OCI-LY7 (cell line): ENCODE results near the gene SALL1.

ENCODE experiments used
- EZH2phosphoT487 ChIP-seq: fragments of 200-600 bp; sonication (generic); IDR thresholded peaks from 2 replicates; pipeline ENCODE4 v1.6.1; 2018; ENCODE audit warnings: low read depth, borderline replicate concordance, mild to moderate bottlenecking, mixed run types, antibody characterized with exemption, low read length, moderate library complexity, mixed read lengths
- TF ChIP-seq, protein P1 (sequence below): fragments of 200-600 bp; sonication (generic); conservative IDR thresholded peaks from 2 replicates; pipeline ENCODE4 v1.5.1; 2014; ENCODE audit warnings: mild to moderate bottlenecking, antibody characterized with exemption, low read length, moderate library complexity, mixed read lengths

GRCh38 chr16:51166091-51166490 is 15.0 kb upstream of the SALL1 start:
- TF ChIP-seq, protein P1, sequence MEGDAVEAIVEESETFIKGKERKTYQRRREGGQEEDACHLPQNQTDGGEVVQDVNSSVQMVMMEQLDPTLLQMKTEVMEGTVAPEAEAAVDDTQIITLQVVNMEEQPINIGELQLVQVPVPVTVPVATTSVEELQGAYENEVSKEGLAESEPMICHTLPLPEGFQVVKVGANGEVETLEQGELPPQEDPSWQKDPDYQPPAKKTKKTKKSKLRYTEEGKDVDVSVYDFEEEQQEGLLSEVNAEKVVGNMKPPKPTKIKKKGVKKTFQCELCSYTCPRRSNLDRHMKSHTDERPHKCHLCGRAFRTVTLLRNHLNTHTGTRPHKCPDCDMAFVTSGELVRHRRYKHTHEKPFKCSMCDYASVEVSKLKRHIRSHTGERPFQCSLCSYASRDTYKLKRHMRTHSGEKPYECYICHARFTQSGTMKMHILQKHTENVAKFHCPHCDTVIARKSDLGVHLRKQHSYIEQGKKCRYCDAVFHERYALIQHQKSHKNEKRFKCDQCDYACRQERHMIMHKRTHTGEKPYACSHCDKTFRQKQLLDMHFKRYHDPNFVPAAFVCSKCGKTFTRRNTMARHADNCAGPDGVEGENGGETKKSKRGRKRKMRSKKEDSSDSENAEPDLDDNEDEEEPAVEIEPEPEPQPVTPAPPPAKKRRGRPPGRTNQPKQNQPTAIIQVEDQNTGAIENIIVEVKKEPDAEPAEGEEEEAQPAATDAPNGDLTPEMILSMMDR: no peak
- no peak for TF ChIP-seq EZH2phosphoT487
